ENCODE results near the gene WDHD1.

DNA sequence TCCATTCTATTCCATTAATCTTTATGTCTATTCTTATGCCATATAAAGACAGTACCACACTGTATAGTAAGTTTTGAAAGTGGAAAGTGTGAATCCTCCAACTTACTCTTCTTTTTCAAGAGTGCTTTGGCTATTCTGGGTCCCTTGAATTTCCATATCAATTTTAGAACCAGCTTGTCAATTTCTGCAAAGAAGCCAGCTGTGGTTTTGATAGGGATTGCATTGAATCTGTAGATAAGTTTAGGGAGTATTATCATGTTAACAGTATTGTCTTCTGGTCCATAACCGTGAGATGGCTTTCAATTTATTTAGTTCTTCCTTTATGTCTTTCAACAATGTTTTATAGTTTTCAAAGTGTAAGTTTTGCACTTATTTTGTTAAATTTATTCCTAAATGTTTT is 90.1 kb downstream of the WDHD1 start:
- TF ChIP-seq, protein P1, sequence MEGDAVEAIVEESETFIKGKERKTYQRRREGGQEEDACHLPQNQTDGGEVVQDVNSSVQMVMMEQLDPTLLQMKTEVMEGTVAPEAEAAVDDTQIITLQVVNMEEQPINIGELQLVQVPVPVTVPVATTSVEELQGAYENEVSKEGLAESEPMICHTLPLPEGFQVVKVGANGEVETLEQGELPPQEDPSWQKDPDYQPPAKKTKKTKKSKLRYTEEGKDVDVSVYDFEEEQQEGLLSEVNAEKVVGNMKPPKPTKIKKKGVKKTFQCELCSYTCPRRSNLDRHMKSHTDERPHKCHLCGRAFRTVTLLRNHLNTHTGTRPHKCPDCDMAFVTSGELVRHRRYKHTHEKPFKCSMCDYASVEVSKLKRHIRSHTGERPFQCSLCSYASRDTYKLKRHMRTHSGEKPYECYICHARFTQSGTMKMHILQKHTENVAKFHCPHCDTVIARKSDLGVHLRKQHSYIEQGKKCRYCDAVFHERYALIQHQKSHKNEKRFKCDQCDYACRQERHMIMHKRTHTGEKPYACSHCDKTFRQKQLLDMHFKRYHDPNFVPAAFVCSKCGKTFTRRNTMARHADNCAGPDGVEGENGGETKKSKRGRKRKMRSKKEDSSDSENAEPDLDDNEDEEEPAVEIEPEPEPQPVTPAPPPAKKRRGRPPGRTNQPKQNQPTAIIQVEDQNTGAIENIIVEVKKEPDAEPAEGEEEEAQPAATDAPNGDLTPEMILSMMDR (conservative IDR thresholded peaks at IDR 0.05; ENCODE audit: low read length), result no peak
- TF ChIP-seq EZH2phosphoT487 (IDR thresholded peaks at IDR 0.05; ENCODE audit: borderline replicate concordance, low read depth, low read length), result no peak
